HG02759 (cell line): ENCODE data around the gene MAGI2.
"Not testable (repeated sequence)": the region's sequence is repeated elsewhere in the genome, so short reads cannot be mapped to it uniquely, and the experiment has no call there.

ENCODE experiments used
- ATAC-seq: cut with Tn5 transposase; IDR thresholded peaks from one replicate; pipeline ENCODE4 v1.9.1; 2021; ENCODE audit warnings: mild to moderate bottlenecking, moderate library complexity; ENCODE audit not compliant: unreplicated experiment

The MAGI2 gene

GRCh38 chr7:78329001-78329655 is 1124.3 kb downstream of the MAGI2 start:
- ATAC-seq, result no peak

GRCh38 chr7:78327718-78328117 is 1125.7 kb downstream of the MAGI2 start:
- no peak for ATAC-seq

GRCh38 chr7:78326876-78327275 is 1126.6 kb downstream of the MAGI2 start:
- ATAC-seq, result no peak

- no peak for ATAC-seq
Measured at GRCh38 chr7:78326189-78326588, 1127.3 kb downstream of the MAGI2 start.

GRCh38 chr7:78323118-78323517 is 1130.3 kb downstream of the MAGI2 start:
- ATAC-seq, result no peak

GRCh38 chr7:78322231-78322630 is 1131.2 kb downstream of the MAGI2 start:
- ATAC-seq, result not testable (repeated sequence)

GRCh38 chr7:78317371-78317770 is 1136.1 kb downstream of the MAGI2 start:
- no peak for ATAC-seq

- ATAC-seq, result no peak
Measured at GRCh38 chr7:78316110-78316509, 1137.4 kb downstream of the MAGI2 start.

GRCh38 chr7:78315119-78315518 is 1138.3 kb downstream of the MAGI2 start:
- no peak for ATAC-seq

- ATAC-seq, result no peak
Measured at GRCh38 chr7:78311181-78311580, 1142.3 kb downstream of the MAGI2 start.

GRCh38 chr7:78307892-78308291 is 1145.6 kb downstream of the MAGI2 start:
- ATAC-seq, result no peak

GRCh38 chr7:78306634-78307033 is 1146.8 kb downstream of the MAGI2 start:
- no peak for ATAC-seq

- ATAC-seq, result no peak
Measured at GRCh38 chr7:78301407-78301806, 1152.1 kb downstream of the MAGI2 start.

GRCh38 chr7:78299088-78299487 is 1154.4 kb downstream of the MAGI2 start:
- no peak for ATAC-seq

- no peak for ATAC-seq
Measured at GRCh38 chr7:78296644-78297371, 1156.7 kb downstream of the MAGI2 start.

GRCh38 chr7:78296046-78296597 is 1157.3 kb downstream of the MAGI2 start:
- no peak for ATAC-seq

GRCh38 chr7:78289471-78289870 is 1164.0 kb downstream of the MAGI2 start:
- ATAC-seq, result not testable (repeated sequence)

GRCh38 chr7:78284945-78285344 is 1168.5 kb downstream of the MAGI2 start:
- no peak for ATAC-seq

GRCh38 chr7:78280276-78280675 is 1173.2 kb downstream of the MAGI2 start:
- no peak for ATAC-seq

- no peak for ATAC-seq
Measured at GRCh38 chr7:78279457-78279856, 1174.0 kb downstream of the MAGI2 start.

GRCh38 chr7:78279032-78279431 is 1174.4 kb downstream of the MAGI2 start:
- ATAC-seq, result no peak

GRCh38 chr7:78267141-78267540 is 1186.3 kb downstream of the MAGI2 start:
- ATAC-seq, result no peak
